RPMI8226 (cell line): Measurements from ENCODE around the gene SECTM1.
A peak's percentile ranks its signal among the peaks of the same experiment; 100 is the strongest.

ENCODE experiments used
- DNase-seq: peaks from one replicate; pipeline ENCODE4 v3.0.0-alpha.2; 2015

The SECTM1 gene

GRCh38 chr17:82314012-82314726 lies 19.4 kb downstream of the SECTM1 start:
- DNase-seq, result no peak

DNA sequence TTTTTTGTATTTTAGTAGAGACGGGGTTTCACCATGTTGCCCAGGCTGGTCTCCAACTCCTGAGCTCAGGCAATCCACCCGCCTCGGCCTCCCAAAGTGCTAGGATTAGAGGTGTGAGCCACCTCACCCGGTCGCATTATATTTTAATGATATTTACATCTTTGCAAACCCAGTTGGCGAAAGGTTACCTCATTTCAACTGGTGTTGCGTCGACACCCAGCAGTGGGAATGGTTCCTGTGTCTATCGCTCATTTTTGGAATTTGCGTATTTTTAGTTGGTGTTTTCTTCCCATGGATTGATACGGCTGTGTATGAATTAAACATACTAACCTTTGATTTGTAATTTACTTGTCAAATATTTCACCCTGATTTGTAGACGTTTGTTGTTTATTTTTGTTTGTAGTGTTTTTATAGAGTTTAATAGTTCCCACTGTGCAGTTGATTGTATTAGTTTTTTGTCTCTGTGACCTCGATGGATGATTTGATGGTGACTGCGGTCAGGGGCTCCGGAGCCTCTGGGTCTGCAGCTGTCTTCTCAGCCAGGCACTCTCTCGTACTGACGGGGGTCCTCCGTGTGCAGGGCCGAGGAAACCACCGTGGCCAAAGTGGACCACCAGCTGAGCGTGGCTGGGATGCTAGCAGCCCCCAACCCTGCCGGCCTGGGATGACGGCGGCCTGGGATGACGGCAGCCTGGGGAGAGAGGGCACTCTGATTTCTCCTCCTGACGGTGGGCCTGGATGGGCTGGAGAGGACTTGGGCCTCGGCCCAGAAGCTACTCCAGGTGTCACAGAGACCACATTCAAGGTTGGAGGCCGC lies 20.2 kb downstream of the SECTM1 start:
- DNase-seq, result no peak

GRCh38 chr17:82311971-82312370 lies 21.6 kb downstream of the SECTM1 start:
- DNase-seq, result no peak

DNA sequence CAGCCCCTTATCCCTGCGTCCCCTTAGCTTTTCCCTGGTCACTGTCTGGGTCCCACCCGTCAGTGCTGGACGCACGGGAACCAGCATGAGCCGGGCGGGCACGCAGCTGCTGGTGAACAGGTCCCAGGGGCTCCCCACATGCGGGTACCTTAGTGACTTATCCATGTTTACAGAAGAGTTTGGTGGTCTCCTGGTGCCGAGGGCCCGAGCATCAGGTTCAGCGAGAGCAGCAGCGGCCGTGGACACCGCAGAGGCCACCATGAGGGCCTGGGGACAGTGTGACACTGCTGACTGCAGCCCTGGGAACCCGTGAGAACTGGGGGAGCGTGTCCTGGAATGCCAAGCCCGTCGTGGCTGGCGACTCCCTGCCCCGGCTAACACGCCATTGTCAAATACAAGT lies 22.7 kb downstream of the SECTM1 start:
- no peak for DNase-seq

GRCh38 chr17:82309656-82310570 lies 23.7 kb downstream of the SECTM1 start:
- no peak for DNase-seq

DNA sequence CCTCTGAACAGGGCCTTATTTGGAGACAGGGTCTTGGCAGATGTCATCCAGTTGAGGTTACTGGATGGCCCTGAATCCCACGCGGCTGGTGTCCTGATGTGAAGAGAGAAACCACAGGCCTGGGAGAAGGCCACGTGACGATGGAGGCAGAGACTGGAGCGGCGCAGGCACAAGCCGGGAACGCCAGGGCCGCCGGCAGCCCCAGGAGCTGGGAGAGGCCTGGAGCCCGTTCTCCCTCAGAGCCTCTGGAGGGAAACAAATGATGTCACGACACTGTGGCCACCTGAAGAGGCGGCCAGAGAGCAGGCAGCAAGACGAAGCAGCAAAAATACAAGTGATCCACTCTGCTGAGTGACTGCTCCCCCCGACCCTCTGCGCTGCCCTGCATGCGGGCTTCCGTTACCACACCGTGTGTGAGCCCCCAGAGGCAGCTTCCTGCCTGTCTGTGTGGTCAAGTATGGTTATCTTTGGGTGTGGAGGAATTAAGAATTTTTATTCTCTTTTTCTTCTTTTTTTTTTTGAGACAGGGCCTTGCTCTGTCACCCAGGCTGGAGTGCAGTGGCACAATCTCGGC lies 27.8 kb downstream of the SECTM1 start:
- DNase-seq, result no peak

DNA sequence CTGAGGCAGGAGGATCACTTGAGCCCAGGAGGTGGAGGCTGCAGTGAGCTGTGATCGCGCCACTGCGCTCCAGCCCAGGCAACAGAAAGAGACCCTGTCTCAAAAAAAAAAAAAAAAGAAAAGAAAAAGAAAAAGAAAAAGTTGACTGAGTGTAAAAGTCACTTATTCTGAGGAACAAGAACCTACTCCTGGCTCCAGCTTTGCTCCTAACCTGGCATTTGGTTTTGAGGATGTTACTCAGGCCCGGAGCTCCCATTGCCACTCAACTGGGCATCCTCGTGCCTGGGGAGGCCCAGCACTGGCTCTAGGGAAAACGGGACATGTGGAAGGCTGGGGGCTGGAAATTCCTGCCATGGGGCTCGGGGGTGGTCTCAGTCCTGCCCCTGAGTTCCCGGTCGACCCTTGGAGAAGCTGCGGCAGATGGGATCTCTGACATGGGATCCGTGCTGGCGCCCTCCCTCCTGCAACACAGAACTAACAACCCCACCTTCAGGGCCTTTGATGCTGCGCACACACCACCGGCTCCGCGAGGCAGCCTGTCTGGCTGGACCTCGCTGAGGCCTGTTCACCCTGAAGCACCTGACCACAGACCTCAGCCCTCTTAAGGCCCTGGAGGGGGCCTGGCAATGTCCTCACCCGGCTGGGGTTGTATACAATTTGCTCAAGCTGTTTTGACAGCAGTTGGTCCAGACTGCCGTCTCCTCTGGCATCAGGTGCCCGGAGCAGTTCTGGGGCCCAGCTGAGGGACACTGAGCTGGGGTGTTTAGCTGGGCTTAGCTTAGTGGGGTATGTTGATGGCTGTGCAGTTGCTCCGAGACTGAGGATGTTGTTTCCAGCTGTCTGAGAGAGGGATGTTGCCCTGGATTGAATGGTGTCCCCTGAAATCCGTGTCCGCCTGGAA lies 28.5 kb downstream of the SECTM1 start:
- DNase-seq, result no peak

DNA sequence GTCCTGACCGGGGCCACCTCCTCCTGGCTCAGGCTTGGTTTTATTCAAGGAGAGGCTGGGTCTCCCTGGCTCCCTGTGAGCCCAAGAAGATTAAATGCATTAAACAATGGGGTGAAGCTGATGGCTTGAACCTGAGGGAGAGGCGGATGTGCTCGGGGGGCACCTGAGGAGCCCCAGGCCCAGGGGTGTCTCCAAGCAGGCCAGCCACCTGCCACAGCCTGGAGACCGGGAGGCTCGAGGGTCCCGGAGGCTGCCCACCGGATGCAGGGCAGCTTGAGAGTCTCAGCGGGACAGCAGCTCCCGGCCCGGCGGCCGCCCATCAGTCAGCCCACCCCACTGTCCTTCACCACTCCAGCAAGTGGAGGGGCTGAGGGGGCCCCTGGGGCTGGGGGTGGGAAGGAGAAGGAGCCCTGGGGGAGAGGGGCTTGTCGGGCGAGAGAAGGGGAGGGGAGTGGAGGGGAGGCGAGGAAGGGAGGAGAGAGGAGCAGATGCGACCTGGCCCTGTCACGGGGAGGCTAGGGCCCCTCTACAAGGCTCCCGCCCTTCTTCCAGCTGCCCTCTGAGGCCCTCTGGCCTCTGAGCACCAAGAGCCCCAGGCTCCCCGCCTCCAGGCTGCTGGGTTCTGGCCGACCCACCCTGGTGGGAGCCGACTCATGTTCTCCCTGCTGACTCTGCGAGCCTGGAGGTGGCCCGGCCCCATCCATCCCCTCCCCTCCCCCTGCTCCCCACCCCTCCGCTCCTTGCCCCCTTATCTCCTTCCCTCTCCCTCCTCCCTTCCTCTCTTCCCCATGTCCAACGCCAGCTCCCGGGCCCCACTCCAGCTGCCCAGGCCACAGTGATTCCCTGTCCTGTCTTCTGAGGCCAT lies 29.4 kb downstream of the SECTM1 start:
- DNase-seq, result no peak

GRCh38 chr17:82302991-82303943 lies 30.3 kb downstream of the SECTM1 start:
- DNase-seq, result no peak

DNA sequence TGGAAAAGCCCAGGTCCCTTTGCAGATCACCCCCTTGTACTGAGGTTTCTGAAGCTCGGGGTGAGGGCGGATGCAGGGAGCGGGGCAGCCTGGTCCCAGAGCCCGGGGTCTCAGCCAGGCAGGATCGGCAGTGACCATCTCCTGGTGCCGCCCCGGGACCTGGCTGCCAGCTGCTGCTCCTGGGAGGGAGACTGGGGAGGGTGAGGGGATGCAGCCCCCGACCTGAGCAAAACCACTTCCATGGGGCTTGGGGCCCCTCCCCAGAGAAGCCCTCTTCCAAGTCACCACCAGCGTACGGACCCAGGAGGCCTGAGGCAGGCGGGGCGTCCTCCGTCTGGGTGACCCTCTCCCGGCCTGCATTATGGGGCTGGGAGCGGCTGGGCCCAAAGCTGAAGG lies 31.0 kb downstream of the SECTM1 start:
- no peak for DNase-seq

DNA sequence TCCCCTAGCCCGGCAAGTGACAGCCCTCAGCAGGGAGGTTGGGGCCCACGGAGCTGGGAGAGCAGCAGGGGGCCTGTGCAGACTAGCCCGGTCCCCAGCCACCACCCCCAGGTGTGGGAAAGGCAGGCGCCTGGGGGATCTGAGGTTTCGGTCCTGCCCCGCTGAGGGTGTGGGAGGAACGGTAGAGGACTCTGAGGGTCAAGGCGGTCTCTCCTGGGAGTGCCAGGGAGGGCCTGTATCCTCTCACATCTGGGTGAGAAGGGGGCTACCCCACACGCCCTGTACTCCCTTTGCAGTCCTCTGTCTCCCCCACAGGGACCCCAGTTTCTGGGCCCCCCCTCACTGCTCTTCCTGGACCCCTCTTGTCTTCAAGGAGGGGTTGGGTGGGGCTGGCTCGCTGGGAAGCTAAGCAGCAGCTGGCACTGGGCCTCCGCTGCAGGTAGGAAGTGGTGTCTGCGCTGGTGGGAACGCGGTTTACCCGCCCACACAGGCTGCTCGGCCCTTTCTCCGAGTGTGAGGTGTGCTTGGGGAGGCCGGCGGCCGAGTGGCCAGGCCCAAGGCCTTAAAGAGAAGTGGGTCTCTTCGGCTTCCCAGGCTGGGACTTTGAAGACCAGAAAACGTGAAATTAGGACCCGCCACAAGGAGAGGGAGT lies 31.5 kb downstream of the SECTM1 start:
- DNase-seq, result no peak

GRCh38 chr17:82301300-82301915 lies 32.2 kb downstream of the SECTM1 start:
- no peak for DNase-seq

GRCh38 chr17:82300707-82301270 lies 32.8 kb downstream of the SECTM1 start:
- peak; percentile 84 for DNase-seq

GRCh38 chr17:82300228-82300627 lies 33.3 kb downstream of the SECTM1 start:
- DNase-seq, result no peak

GRCh38 chr17:82299452-82299851 lies 34.1 kb downstream of the SECTM1 start:
- DNase-seq, result no peak

DNA sequence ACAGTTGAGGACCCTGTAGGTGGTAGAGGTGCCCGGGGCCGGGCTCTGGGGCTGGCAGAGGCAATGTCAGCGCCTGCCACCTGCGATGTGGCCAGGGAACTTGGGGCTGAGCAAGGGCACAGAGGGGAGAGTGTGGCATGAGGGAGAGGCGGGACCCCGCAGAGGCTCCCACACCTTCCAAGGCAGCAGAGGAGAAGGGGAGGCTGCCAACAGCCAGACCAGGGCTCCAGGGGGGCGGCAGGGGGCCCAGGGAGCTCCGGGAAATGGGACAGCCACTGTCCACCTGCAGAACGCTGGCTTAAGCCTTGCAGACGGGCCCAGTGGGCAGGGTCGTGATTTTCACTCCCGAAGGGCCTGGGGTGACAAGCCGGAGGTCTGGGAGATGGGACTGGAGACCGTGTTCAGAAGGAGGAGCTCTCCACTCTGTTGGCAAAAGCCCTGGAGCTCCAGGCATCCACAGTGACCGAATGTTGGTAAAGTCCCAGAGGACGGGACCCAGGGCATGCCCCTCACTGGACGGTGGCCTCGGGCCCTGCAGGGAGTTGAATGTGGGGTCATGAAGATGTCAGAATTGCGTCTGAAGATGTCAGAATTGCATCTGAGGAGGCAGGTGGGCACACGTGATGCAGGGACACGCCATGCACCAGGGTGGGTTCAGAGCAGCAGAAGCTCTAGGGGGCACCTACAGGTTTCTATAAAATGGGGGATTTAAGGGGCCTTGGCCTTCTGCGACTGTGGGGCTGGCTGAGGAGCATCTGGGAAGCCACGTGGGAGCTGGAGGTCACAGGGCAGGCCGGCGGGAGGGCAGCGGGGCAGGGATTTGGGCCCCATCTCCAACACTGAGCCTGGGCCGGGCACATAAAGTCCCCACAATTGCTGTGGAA lies 34.8 kb downstream of the SECTM1 start:
- no peak for DNase-seq
